ENCODE data around the gene TMEM244.
"Not testable (repeated sequence)": the region's sequence is repeated elsewhere in the genome, so short reads cannot be mapped to it uniquely, and the experiment has no call there.

Gene TMEM244

GRCh38 chr6:129842137-129842536, 19.0 kb downstream of the TMEM244 start:
- Histone ChIP-seq H3K4me1 (ENCODE audit: control insufficient read depth, insufficient read depth, low read length) (no peaks in the 10 kb centered on the region), H3K27me3 (ENCODE audit: control insufficient read depth, insufficient read depth, low read length) (no peaks in the 10 kb centered on the region), H3K9me3 (ENCODE audit: control insufficient read depth, insufficient read depth, low read length) (no peaks in the 10 kb centered on the region), H3K9ac (ENCODE audit: low read depth, low read length) (no peak overlapping the region), H3K4me3 (ENCODE audit: low read depth, low read length) (no peak overlapping the region), H3K36me3 (ENCODE audit: control insufficient read depth, insufficient read depth, low read length) (no peaks in the 10 kb centered on the region)

GRCh38 chr6:129839562-129839961, 21.6 kb downstream of the TMEM244 start:
- H3K27me3 ChIP-seq (ENCODE audit: control insufficient read depth, insufficient read depth, low read length); H3K9ac ChIP-seq (ENCODE audit: low read depth, low read length); H3K36me3 ChIP-seq (ENCODE audit: control insufficient read depth, insufficient read depth, low read length); H3K4me1 ChIP-seq (ENCODE audit: control insufficient read depth, insufficient read depth, low read length); H3K9me3 ChIP-seq (ENCODE audit: control insufficient read depth, insufficient read depth, low read length); H3K4me3 ChIP-seq (ENCODE audit: low read depth, low read length): not testable (repeated sequence)

GRCh38 chr6:129835691-129836090, 25.4 kb downstream of the TMEM244 start:
- Histone ChIP-seq H3K9ac (ENCODE audit: low read depth, low read length) (no peak overlapping the region), H3K36me3 (ENCODE audit: control insufficient read depth, insufficient read depth, low read length) (no peaks in the 10 kb centered on the region), H3K4me1 (ENCODE audit: control insufficient read depth, insufficient read depth, low read length) (no peaks in the 10 kb centered on the region), H3K9me3 (ENCODE audit: control insufficient read depth, insufficient read depth, low read length) (no peaks in the 10 kb centered on the region), H3K4me3 (ENCODE audit: low read depth, low read length) (no peak overlapping the region), H3K27me3 (ENCODE audit: control insufficient read depth, insufficient read depth, low read length) (no peaks in the 10 kb centered on the region)

GRCh38 chr6:129832299-129832698, 28.8 kb downstream of the TMEM244 start:
- no peak overlapping the region for H3K4me3 ChIP-seq (ENCODE audit: low read depth, low read length)
- H3K27me3 ChIP-seq (ENCODE audit: control insufficient read depth, insufficient read depth, low read length): no peaks in the 10 kb centered on the region
- H3K9ac ChIP-seq (ENCODE audit: low read depth, low read length): no peak overlapping the region
- H3K4me1 ChIP-seq (ENCODE audit: control insufficient read depth, insufficient read depth, low read length): no peaks in the 10 kb centered on the region
- no peaks in the 10 kb centered on the region for H3K36me3 ChIP-seq (ENCODE audit: control insufficient read depth, insufficient read depth, low read length)
- H3K9me3 ChIP-seq (ENCODE audit: control insufficient read depth, insufficient read depth, low read length): no peaks in the 10 kb centered on the region

- Histone ChIP-seq H3K27me3 (ENCODE audit: control insufficient read depth, insufficient read depth, low read length) (no peaks in the 10 kb centered on the region), H3K9ac (ENCODE audit: low read depth, low read length) (no peak overlapping the region)
Measured at GRCh38 chr6:129828229-129828628, 32.9 kb downstream of the TMEM244 start.

GRCh38 chr6:129818251-129818650, 42.9 kb downstream of the TMEM244 start:
- Histone ChIP-seq H3K4me1 (ENCODE audit: control insufficient read depth, insufficient read depth, low read length) (no peaks in the 10 kb centered on the region), H3K27me3 (ENCODE audit: control insufficient read depth, insufficient read depth, low read length) (no peaks in the 10 kb centered on the region), H3K36me3 (ENCODE audit: control insufficient read depth, insufficient read depth, low read length) (no peaks in the 10 kb centered on the region), H3K4me3 (ENCODE audit: low read depth, low read length) (no peak overlapping the region), H3K9me3 (ENCODE audit: control insufficient read depth, insufficient read depth, low read length) (no peaks in the 10 kb centered on the region), H3K9ac (ENCODE audit: low read depth, low read length) (no peak overlapping the region)

More at GRCh38 chr6:129828229-129828628, 32.9 kb downstream of the TMEM244 start:
- Histone ChIP-seq H3K9me3 (ENCODE audit: control insufficient read depth, insufficient read depth, low read length) (no peaks in the 10 kb centered on the region), H3K36me3 (ENCODE audit: control insufficient read depth, insufficient read depth, low read length) (no peaks in the 10 kb centered on the region), H3K4me1 (ENCODE audit: control insufficient read depth, insufficient read depth, low read length) (no peaks in the 10 kb centered on the region), H3K4me3 (ENCODE audit: low read depth, low read length) (no peak overlapping the region)

DNA sequence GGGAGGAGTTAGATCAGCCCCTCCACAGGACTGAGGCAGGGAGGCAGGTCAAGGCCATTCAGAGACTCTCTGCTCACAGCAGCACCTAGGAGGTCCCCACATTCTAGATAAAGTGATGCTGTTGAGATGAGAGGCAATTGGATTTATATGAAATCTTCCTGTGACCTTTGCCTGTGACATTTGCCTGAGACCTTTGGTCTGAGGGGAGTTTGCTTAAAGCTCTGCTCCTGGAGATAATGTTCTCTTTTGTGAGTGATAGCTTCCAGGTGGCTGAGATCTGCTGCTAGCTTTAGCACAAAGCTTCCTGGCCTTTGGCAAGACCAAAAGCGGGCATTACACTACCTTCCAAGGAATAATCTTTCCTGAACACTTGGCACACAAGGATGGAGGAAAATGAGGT, 43.3 kb downstream of the TMEM244 start:
- Histone ChIP-seq H3K9ac (ENCODE audit: low read depth, low read length) (no peak overlapping the region), H3K36me3 (ENCODE audit: control insufficient read depth, insufficient read depth, low read length) (no peaks in the 10 kb centered on the region), H3K27me3 (ENCODE audit: control insufficient read depth, insufficient read depth, low read length) (no peaks in the 10 kb centered on the region), H3K9me3 (ENCODE audit: control insufficient read depth, insufficient read depth, low read length) (no peaks in the 10 kb centered on the region), H3K4me3 (ENCODE audit: low read depth, low read length) (no peak overlapping the region), H3K4me1 (ENCODE audit: control insufficient read depth, insufficient read depth, low read length) (no peaks in the 10 kb centered on the region)

DNA sequence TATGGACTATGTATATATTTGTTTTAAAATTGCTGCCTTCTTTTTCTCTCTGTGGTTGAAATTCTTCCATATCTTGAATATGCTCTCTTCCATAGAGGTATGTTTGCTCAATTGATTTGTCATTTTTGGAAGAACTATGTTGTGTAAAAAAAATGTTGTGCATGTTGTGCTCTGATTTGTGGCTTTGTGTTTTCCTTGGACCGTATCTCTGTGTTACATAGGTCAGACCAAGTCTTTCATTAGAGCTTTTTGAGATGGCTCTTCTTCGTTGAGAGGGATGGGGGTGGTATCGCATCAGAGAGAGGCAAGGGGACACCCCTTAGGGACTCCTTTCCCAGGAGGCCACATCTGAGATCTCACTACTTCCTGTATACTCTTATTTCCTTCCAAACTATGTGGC, 43.8 kb downstream of the TMEM244 start:
- no peaks in the 10 kb centered on the region for H3K9me3 ChIP-seq (ENCODE audit: control insufficient read depth, insufficient read depth, low read length)
- H3K9ac ChIP-seq (ENCODE audit: low read depth, low read length): no peak overlapping the region
- no peaks in the 10 kb centered on the region for H3K4me1 ChIP-seq (ENCODE audit: control insufficient read depth, insufficient read depth, low read length)
- H3K36me3 ChIP-seq (ENCODE audit: control insufficient read depth, insufficient read depth, low read length): no peaks in the 10 kb centered on the region
- no peak overlapping the region for H3K4me3 ChIP-seq (ENCODE audit: low read depth, low read length)
- no peaks in the 10 kb centered on the region for H3K27me3 ChIP-seq (ENCODE audit: control insufficient read depth, insufficient read depth, low read length)

- H3K4me3 ChIP-seq (ENCODE audit: low read depth, low read length): no peak overlapping the region
- no peaks in the 10 kb centered on the region for H3K36me3 ChIP-seq (ENCODE audit: control insufficient read depth, insufficient read depth, low read length)
- H3K9me3 ChIP-seq (ENCODE audit: control insufficient read depth, insufficient read depth, low read length): no peaks in the 10 kb centered on the region
- H3K27me3 ChIP-seq (ENCODE audit: control insufficient read depth, insufficient read depth, low read length): no peaks in the 10 kb centered on the region
- H3K4me1 ChIP-seq (ENCODE audit: control insufficient read depth, insufficient read depth, low read length): no peaks in the 10 kb centered on the region
- no peak overlapping the region for H3K9ac ChIP-seq (ENCODE audit: low read depth, low read length)
Measured at GRCh38 chr6:129812145-129812777, 48.9 kb downstream of the TMEM244 start.

DNA sequence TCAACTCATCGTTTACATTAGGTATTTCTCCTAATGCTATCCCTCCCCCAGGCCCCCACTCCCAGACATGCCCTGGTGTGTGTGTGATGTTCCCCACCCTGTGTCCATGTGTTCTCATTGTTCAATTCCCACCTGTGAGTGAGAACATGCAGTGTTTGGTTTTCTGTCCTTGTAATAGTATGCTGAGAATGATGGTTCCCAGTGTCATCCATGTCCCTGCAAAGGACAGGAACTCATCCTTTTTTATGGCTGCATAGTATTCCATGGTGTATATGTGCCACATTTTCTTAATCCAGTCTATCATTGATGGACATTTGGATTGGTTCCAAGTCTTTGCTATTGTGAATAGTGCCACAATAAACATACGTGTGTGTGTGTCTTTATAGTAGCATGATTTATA, 54.0 kb downstream of the TMEM244 start:
- not testable (repeated sequence) for H3K4me3 ChIP-seq (ENCODE audit: low read depth, low read length); H3K9ac ChIP-seq (ENCODE audit: low read depth, low read length); H3K4me1 ChIP-seq (ENCODE audit: control insufficient read depth, insufficient read depth, low read length); H3K27me3 ChIP-seq (ENCODE audit: control insufficient read depth, insufficient read depth, low read length); H3K9me3 ChIP-seq (ENCODE audit: control insufficient read depth, insufficient read depth, low read length); H3K36me3 ChIP-seq (ENCODE audit: control insufficient read depth, insufficient read depth, low read length)

GRCh38 chr6:129802920-129803319, 58.2 kb downstream of the TMEM244 start:
- H3K36me3 ChIP-seq (ENCODE audit: control insufficient read depth, insufficient read depth, low read length); H3K9me3 ChIP-seq (ENCODE audit: control insufficient read depth, insufficient read depth, low read length); H3K27me3 ChIP-seq (ENCODE audit: control insufficient read depth, insufficient read depth, low read length); H3K4me3 ChIP-seq (ENCODE audit: low read depth, low read length); H3K4me1 ChIP-seq (ENCODE audit: control insufficient read depth, insufficient read depth, low read length); H3K9ac ChIP-seq (ENCODE audit: low read depth, low read length): not testable (repeated sequence)

GRCh38 chr6:129801909-129802308, 59.2 kb downstream of the TMEM244 start:
- H3K36me3 ChIP-seq (ENCODE audit: control insufficient read depth, insufficient read depth, low read length): no peaks in the 10 kb centered on the region
- no peak overlapping the region for H3K9ac ChIP-seq (ENCODE audit: low read depth, low read length)
- H3K27me3 ChIP-seq (ENCODE audit: control insufficient read depth, insufficient read depth, low read length): no peaks in the 10 kb centered on the region
- no peaks in the 10 kb centered on the region for H3K9me3 ChIP-seq (ENCODE audit: control insufficient read depth, insufficient read depth, low read length)
- no peaks in the 10 kb centered on the region for H3K4me1 ChIP-seq (ENCODE audit: control insufficient read depth, insufficient read depth, low read length)
- no peak overlapping the region for H3K4me3 ChIP-seq (ENCODE audit: low read depth, low read length)

Measured in iPS-15b (cell line).